Measurements from ENCODE around the gene DMRT1.
"Not testable (repeated sequence)": the region's sequence is repeated elsewhere in the genome, so short reads cannot be mapped to it uniquely, and the experiment has no call there.

The DMRT1 gene

GRCh38 chr9:860706-861105 is 19.2 kb downstream of the DMRT1 start:
- DNase-seq: no peak

GRCh38 chr9:861525-861924 is 20.0 kb downstream of the DMRT1 start:
- not testable (repeated sequence) for DNase-seq

GRCh38 chr9:875119-875962 is 33.8 kb downstream of the DMRT1 start:
- DNase-seq: no peak

DNA sequence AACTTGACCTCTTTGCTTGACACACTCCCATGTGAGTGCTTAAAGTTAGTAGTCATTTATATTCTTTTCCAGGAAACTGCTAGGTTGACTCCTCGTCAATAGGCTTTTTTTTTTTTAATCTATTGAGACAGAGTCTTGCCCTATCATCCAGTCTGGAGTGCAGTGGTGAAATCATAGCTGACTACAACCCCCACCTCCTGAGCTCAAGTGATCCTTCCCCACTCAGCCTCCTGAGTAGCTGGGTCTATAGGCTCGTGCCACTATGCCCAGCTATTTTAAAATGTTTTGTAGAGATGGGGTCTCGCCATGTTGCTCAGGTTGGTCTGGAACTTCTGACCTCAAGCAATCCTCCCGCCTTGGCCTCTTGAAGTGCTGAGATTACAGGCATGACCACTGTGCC is 34.9 kb downstream of the DMRT1 start:
- no peak for DNase-seq

GRCh38 chr9:878239-878638 is 36.7 kb downstream of the DMRT1 start:
- DNase-seq: no peak

- no peak for DNase-seq
These were observed 39.2 kb downstream of the DMRT1 start for GRCh38 chr9:880725-881124.

GRCh38 chr9:882416-882924 is 41.0 kb downstream of the DMRT1 start:
- DNase-seq: no peak

GRCh38 chr9:883011-883410 is 41.5 kb downstream of the DMRT1 start:
- no peak for DNase-seq

DNA sequence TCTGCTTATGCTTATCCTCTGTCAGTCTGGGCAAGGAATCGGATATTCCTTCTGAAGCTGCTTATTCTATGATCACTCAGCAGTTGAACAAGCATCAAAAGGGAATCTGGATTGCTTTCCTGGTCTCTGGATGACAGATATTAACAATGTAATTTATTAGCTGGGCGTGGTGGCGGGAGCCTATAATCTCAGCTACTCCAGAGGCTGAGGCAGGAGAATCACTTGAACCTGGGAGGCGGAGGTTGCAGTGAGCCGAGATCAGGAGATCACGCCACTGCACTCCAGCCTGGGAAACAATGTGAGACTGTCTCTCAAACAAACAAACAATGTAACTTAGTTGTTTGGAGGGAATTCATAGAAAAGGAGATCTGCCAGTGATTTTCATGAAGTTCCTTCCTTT is 45.4 kb downstream of the DMRT1 start:
- no peak for DNase-seq

DNA sequence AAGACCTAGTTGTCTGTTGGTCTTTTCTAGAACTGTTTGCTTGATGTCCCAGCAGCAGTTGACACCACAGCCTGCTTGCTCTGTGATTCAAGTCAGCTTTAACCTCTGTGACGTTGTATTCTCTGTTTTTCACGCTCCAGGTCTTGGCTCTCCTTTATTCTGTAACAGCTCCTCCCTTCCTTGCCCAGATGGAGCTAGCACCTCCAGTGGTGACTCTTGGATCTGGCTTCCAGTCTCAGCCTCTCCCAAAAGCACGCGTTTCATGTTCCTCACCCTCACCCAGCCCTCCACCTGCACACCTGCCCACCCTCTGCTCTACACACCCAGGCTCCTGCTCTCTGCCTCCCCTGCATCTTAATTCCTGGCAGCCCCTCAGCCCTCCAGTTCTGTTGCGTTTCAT is 50.6 kb downstream of the DMRT1 start:
- no peak for DNase-seq

DNA sequence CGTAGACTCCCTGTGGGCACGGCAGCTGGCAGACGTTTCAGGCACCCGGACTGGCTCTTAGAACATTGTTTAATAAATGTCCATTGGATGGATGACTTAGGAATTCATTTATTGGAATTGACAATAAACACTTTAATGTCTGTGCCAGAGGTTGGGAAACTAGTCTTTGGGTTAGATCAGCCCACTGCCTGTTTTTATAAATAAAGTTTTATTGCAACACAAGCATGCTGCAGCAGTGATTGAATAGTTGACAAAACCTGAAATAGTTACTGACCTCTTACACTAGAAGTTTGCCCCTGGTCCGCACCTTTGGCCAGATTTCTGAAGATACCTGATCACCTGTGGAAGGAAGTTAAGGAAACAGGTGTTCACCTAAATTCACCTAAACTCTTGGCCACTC is 51.6 kb downstream of the DMRT1 start:
- no peak for DNase-seq

DNA sequence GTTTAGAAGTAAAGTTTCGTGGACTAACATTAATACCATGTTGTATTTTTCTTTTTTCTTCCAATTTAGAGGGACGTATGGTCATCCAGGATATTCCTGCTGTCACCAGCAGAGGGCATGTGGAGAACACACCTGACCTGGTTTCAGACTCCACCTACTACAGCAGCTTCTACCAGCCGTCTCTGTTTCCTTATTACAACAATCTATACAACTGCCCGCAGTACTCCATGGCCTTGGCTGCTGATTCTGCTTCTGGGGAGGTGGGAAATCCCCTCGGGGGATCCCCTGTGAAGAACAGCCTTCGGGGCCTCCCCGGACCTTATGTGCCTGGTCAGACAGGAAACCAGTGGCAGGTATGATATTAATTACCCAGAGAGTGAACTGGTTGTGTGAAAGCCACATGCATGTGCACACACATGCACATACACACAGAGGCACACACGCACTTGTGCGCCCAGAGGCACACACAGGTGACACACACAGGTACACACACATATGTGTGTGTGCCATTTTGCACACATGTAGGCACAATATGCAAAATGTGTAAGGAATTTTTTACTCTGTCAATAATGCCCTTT is 52.4 kb downstream of the DMRT1 start:
- no peak for DNase-seq

DNA sequence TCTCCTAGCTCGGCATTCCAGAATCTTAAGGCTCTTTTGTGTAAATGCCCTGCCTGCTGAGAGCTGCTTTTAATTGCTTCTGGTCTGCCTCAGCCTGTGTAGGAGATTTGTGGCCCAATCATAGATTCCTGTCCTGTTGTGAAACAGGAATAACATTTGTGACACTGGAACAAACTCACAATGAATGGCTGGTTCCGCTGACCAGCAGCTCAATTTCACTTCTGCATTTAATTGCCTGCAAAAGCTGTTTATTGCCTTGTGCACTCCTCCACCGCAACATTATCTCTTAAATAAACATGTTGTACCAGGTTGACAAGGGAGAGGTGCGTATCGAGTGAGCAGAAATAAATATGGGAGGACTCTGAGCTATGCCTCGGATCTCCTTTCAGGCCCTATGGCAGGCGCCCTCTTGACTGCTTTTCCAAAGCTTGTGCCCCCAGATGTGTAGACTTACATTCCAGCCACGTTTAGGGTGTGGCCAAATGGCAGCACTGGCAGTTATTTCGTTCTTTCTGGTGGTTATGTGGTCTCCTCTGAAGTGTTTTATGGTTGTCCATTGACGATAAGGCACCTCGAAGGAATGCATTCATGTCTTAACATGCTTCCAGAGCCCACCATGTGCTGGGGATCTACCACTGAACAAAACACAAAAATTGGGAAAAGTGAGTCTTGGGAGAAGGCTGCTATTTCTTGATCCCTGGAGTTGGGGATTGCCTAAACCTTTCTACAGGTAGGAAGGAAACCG is 58.1 kb downstream of the DMRT1 start:
- no peak for DNase-seq

GRCh38 chr9:903886-904285 is 62.4 kb downstream of the DMRT1 start:
- no peak for DNase-seq

- DNase-seq: no peak
These were observed 64.4 kb downstream of the DMRT1 start for GRCh38 chr9:905906-906305.

DNA sequence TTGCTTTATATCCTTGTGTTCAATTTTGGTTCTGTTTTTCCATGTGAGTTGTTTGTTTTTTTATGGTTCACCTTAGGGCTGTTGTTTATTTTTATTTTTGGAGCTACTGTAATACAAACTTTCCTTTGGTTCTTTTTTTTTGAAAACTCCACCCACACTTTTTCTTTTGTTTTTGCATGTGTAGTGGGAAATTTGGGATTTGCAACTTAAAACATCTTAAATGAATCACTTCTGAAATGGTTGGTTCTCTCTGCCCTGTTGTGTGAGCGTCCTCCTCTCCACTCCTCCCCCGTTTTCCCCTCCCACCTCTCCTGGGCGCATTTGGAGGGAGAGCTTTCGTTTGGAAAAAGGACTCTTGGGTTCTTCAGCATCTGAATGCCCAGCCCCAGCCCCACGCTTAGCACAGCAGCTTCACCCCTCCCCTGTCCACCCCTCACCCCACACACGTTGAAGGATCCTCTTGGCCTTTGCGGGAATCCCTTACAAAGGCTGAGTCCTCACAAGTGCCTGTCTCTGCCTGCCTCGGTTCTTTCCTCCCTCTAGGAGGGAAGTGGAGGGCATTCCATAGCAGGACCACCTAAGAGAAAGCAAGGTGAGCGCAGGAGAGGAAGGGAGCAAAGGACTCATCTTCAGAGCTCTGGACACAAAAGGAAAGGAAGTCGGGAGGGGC is 67.2 kb downstream of the DMRT1 start:
- no peak for DNase-seq

DNA sequence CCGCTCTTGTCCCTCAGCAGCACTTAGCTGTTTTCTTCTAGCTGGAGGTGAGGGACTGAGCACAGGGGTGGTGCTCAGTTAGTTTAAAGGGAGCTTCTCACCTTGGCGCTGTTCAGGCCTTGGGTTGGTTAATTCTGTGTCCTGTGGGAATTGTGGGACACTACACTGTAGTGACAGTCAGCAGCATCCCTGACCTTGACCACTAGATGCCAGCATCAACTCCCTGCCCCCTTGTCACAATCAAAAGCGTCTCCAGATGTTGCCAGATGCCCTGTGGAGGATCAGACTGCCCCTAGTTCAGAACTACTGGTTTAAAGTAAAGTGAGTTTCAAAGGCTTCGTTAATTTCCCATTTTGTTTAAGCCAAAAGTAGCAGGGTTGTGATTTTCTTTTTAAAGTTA is 69.5 kb downstream of the DMRT1 start:
- DNase-seq: no peak

DNA sequence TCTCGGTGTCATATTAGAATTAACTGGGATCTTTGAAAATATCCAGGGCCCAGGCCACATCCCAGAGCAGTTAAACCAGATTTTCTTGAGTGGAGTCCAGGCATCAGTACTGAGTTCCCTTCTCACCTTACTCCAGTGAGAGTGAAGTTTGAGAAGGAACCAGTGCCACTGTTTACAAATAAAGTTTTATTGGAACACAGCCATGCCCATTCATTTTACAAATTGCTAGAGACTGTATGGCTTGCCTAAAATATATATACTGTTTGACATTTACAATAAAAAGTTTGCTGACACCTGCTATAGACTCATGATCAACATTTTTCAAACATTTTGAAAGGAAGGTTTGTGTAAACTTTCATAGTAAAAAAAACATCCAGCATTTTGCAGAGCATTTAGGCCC is 71.3 kb downstream of the DMRT1 start:
- no peak for DNase-seq

DNA sequence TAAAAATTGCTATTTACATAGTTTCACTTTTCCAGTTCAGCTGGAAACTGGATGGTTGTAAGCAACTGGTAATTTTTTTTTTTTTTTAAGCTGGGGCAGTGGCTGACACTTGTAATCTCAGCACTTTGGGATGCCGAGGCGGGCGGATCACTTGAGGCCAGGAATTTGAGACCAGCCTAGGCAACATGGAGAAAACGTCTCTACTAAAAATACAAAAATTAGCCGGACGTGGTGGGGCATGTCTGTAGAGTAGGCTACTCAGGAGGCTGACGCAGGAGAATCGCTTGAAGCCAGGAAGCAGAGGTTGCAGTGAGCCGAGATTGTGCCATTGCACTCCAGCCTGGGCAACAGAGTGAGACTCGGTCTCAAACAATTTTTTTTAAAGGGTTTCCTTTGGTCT is 72.0 kb downstream of the DMRT1 start:
- not testable (repeated sequence) for DNase-seq

- no peak for DNase-seq
These were observed 76.2 kb downstream of the DMRT1 start for GRCh38 chr9:917730-918129.

DNA sequence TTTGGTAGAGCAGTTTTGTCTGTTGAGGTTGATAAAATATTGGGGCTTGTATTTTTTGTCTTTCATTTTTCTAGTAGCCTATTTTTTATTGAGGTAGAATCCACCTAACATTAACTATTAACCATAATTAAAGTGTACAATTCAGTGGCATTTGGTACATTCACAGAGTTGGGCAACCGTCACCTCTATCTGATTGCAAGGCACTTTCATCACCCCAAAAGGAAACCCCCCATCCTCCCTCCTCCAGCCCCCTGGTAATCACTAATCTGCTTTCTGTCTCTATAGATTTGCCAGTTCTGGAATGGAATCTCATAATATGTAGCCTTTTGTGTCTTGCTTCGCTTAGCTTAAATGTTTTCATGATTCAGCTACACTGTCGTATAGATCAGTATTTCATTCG is 79.4 kb downstream of the DMRT1 start:
- DNase-seq: no peak

DNA sequence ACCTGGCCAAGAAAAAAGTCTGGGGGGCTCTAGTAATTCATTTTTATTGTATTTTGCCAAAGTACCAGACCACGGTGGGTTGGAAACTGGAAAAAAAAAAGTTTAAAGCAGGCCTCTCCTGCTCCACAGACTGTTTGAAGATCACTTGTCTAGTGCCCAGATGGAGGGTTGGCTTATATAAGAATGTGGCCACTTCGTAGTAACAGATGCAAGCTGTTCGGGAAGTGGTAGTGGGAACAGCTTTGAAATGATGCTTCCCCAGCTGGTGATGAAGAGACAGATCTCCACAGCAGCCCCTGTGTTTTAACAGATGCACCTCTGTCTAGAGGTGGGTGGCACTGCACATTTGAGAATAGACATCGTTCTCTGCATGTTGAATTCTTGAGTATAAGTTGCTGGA is 80.7 kb downstream of the DMRT1 start:
- DNase-seq: no peak

DNA sequence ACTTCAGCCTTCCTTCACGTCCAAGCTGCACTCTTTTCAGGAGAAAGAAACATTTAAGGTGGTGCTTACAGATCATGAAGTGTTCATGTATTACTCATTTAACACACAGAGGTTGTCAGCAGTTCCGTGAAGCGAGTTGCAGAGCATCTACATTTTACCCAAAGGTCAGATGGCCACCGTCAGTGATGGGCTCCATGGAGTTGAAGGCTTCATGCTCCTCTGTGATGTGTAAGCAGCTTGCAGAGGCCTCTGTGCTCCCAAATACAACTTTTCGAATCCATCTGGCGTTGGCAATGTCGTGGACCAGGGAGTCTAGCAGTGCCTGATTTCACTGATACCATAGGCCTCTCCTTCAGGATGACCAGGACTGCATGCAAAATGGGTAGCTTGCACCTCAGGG is 81.2 kb downstream of the DMRT1 start:
- no peak for DNase-seq

All from activated gamma-delta T cell (primary cell).